K562 (cell line): Measurements from ENCODE around the gene KCTD17.

Source experiments
- CTCF ChIP-seq, 3 experiments: IDR thresholded peaks in 2 of 3; conservative IDR thresholded peaks in 1 of 3; 2 replicates each; pipeline ENCODE4 v1.5.1; 2011 to 2012; ENCODE audit warnings: low read length in 3 of 3, mild to moderate bottlenecking in 3 of 3, control low read depth in 2 of 3, improper control_type of control experiment in 1 of 3, inconsistent platforms in 1 of 3, low read depth in 1 of 3, mixed read lengths in 1 of 3, moderate library complexity in 1 of 3; ENCODE audit not compliant: insufficient read depth in 2 of 3
- FOXA1 ChIP-seq: fragments of 450-650 bp; IDR thresholded peaks from 2 replicates; pipeline ENCODE4 v1.6.1; 2016; ENCODE audit warnings: mild to moderate bottlenecking, borderline replicate concordance
- IRF2 ChIP-seq: sonication (generic); formaldehyde crosslinking; IDR thresholded peaks from 2 replicates; pipeline ENCODE4 v1.8.1; 2022; ENCODE audit warnings: mild to moderate bottlenecking, missing genetic modification reagents
- PBX2 ChIP-seq, 2 experiments: IDR thresholded peaks in 1 of 2; conservative IDR thresholded peaks in 1 of 2; 2 replicates each; pipeline ENCODE4 v1.6.1; 2016; ENCODE audit warnings: low read depth in 2 of 2, mild to moderate bottlenecking in 1 of 2, missing compliant biosample characterization in 1 of 2, missing genetic modification characterization in 1 of 2, moderate library complexity in 1 of 2
- RBFOX2 ChIP-seq: fragments of 200-400 bp; formaldehyde crosslinking; IDR thresholded peaks from 2 replicates; pipeline ENCODE4 v1.6.1; 2017; ENCODE audit warnings: low read depth, mild to moderate bottlenecking, low read length, moderate library complexity
- TBP ChIP-seq: optimal IDR thresholded peaks from 2 replicates; pipeline ENCODE3; 2011; ENCODE audit warnings: low read depth, low read length, improper control_type of control experiment
- ZBTB1 ChIP-seq: sonication (generic); formaldehyde crosslinking; IDR thresholded peaks from 2 replicates; pipeline ENCODE4 v1.8.1; 2023; ENCODE audit warnings: missing genetic modification reagents, low read depth, mild to moderate bottlenecking, borderline replicate concordance
- ZFX ChIP-seq: sonication (generic); formaldehyde crosslinking; IDR thresholded peaks from 2 replicates; pipeline ENCODE4 v1.8.0; 2022; ENCODE audit warnings: mild to moderate bottlenecking, missing genetic modification reagents, moderate library complexity
- ZNF24 ChIP-seq: fragments of 450-650 bp; IDR thresholded peaks from 2 replicates; pipeline ENCODE4 v1.6.1; 2016
- ZNF76 ChIP-seq: fragments of 250-450 bp; sonication (Bioruptor Pico); IDR thresholded peaks from 2 replicates; pipeline ENCODE4 v1.4.0; 2020; ENCODE audit warnings: mild to moderate bottlenecking, moderate library complexity, borderline replicate concordance

GRCh38 chr22:37070334-37070733 lies 18.8 kb downstream of the KCTD17 start:
- TF ChIP-seq PBX2 (CRISPR knock-in tag; IDR thresholded peaks at IDR 0.05; ENCODE audit: low read depth) (no peak), PBX2 (tag; conservative IDR thresholded peaks at IDR 0.05; ENCODE audit: low read depth) (no peak), TBP (no peak), CTCF (IDR thresholded peaks at IDR 0.05 in 2 of 3, conservative IDR thresholded peaks at IDR 0.05 in 1 of 3; ENCODE audit: insufficient read depth in 2 of 3, low read depth in 1 of 3, low read length in 3 of 3) (no peak), ZBTB1 (CRISPR knock-in tag) (no peak), RBFOX2 (no peak), ZNF24 (no peak), ZNF76 (CRISPR knock-in tag) (no peak), ZFX (CRISPR knock-in tag) (no peak), IRF2 (CRISPR knock-in tag) (no peak), FOXA1 (no peak)
